HL-60 (cell line): ENCODE results near the gene PTPRK.

Source experiments
- DNase-seq, 2 experiments: peaks; one replicate each; pipeline ENCODE4 v3.0.0-alpha.2; 2010 to 2020; ENCODE audit warnings: low read depth in 1 of 2, low spot score in 1 of 2
- H3K27ac ChIP-seq: fragments of 250-450 bp; sonication (Bioruptor Pico); replicated peaks from 2 replicates; pipeline ENCODE4 v1.5.1; 2020; ENCODE audit warnings: mild to moderate bottlenecking, moderate library complexity
- H3K27me3 ChIP-seq: fragments of 250-450 bp; sonication (Bioruptor Pico); 2 replicates; pipeline ENCODE4 v1.5.1; 2021; ENCODE audit warnings: mild to moderate bottlenecking, moderate library complexity; ENCODE audit not compliant: insufficient read depth, poor library complexity, severe bottlenecking
- H3K4me3 ChIP-seq: replicated peaks from 2 replicates; pipeline ENCODE4 v1.5.1; 2011; ENCODE audit warnings: mild to moderate bottlenecking, control low read depth, low read length; ENCODE audit not compliant: insufficient read depth
- CTCF ChIP-seq: IDR thresholded peaks from one replicate; pipeline ENCODE4 v1.5.1; 2011; ENCODE audit warnings: low read length, control low read depth, inconsistent platforms; ENCODE audit not compliant: insufficient read depth
- GABPA ChIP-seq: IDR thresholded peaks from 2 replicates; pipeline ENCODE4 v1.6.1; 2012; ENCODE audit warnings: low read depth
- POLR2AphosphoS5 ChIP-seq: IDR thresholded peaks from 2 replicates; pipeline ENCODE4 v1.6.1; 2012; ENCODE audit warnings: low read depth
- SPI1 ChIP-seq: IDR thresholded peaks from 2 replicates; pipeline ENCODE4 v1.6.1; 2012; ENCODE audit warnings: low read depth, mild to moderate bottlenecking, borderline replicate concordance
- TF ChIP-seq, protein P1 (sequence below): IDR thresholded peaks from 2 replicates; pipeline ENCODE4 v1.6.1; 2012; ENCODE audit warnings: low read depth; ENCODE audit not compliant: insufficient replicate concordance

The PTPRK gene

GRCh38 chr6:128528241-128528640 lies 7.8 kb upstream of the PTPRK start:
- no peak for TF ChIP-seq GABPA
- no peak for TF ChIP-seq POLR2AphosphoS5
- no peak for TF ChIP-seq SPI1
- TF ChIP-seq, protein P1, sequence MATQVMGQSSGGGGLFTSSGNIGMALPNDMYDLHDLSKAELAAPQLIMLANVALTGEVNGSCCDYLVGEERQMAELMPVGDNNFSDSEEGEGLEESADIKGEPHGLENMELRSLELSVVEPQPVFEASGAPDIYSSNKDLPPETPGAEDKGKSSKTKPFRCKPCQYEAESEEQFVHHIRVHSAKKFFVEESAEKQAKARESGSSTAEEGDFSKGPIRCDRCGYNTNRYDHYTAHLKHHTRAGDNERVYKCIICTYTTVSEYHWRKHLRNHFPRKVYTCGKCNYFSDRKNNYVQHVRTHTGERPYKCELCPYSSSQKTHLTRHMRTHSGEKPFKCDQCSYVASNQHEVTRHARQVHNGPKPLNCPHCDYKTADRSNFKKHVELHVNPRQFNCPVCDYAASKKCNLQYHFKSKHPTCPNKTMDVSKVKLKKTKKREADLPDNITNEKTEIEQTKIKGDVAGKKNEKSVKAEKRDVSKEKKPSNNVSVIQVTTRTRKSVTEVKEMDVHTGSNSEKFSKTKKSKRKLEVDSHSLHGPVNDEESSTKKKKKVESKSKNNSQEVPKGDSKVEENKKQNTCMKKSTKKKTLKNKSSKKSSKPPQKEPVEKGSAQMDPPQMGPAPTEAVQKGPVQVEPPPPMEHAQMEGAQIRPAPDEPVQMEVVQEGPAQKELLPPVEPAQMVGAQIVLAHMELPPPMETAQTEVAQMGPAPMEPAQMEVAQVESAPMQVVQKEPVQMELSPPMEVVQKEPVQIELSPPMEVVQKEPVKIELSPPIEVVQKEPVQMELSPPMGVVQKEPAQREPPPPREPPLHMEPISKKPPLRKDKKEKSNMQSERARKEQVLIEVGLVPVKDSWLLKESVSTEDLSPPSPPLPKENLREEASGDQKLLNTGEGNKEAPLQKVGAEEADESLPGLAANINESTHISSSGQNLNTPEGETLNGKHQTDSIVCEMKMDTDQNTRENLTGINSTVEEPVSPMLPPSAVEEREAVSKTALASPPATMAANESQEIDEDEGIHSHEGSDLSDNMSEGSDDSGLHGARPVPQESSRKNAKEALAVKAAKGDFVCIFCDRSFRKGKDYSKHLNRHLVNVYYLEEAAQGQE: no peak
- TF ChIP-seq CTCF: no peak
- H3K27ac ChIP-seq: no peak overlapping the region
- H3K27me3 ChIP-seq: no peaks in the 10 kb centered on the region
- no peak for DNase-seq
- H3K4me3 ChIP-seq: no peak overlapping the region

DNA sequence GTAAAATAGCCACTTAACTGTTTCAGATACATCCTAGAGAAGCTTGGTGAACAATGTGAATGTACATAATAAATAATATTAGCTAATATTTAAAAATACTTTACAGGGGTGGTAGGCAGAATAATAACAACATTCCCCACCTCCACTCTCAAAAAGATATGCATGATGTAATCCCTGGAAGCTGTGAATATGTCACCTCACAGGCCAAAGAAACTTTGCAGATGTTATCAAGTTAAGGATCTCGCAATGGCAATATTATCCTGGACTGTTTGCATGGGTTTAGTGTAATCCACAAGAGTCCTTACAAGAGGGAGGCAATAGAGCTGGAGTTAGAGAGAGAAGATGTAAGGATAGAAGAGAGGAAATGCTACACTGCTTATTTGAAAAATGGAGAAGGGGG lies 7.0 kb upstream of the PTPRK start:
- Histone ChIP-seq H3K4me3 (no peak overlapping the region), H3K27ac (no peak overlapping the region), H3K27me3 (no peaks in the 10 kb centered on the region)
- no peak for DNase-seq
- TF ChIP-seq CTCF (no peak), POLR2AphosphoS5 (no peak), GABPA (no peak)

- Histone ChIP-seq H3K4me3 (no peak overlapping the region), H3K27me3 (peaks cover 5% of the 10 kb centered on the region), H3K27ac (no peak overlapping the region)
- TF ChIP-seq, protein P1: no peak
- TF ChIP-seq SPI1 (no peak), CTCF (no peak), GABPA (no peak), POLR2AphosphoS5 (no peak)
- DNase-seq: no peak
These were observed 5.9 kb upstream of the PTPRK start for GRCh38 chr6:128526152-128526914.

GRCh38 chr6:128525406-128525805 lies 5.0 kb upstream of the PTPRK start:
- TF ChIP-seq GABPA: no peak
- no peak for TF ChIP-seq SPI1
- no peak for TF ChIP-seq CTCF
- no peak for TF ChIP-seq POLR2AphosphoS5
- TF ChIP-seq, protein P1: no peak
- no peak overlapping the region for H3K27ac ChIP-seq
- DNase-seq: no peak
- H3K4me3 ChIP-seq: no peak overlapping the region
- peaks cover 12% of the 10 kb centered on the region for H3K27me3 ChIP-seq
